ENCODE results near the gene LRRTM1.

DNA sequence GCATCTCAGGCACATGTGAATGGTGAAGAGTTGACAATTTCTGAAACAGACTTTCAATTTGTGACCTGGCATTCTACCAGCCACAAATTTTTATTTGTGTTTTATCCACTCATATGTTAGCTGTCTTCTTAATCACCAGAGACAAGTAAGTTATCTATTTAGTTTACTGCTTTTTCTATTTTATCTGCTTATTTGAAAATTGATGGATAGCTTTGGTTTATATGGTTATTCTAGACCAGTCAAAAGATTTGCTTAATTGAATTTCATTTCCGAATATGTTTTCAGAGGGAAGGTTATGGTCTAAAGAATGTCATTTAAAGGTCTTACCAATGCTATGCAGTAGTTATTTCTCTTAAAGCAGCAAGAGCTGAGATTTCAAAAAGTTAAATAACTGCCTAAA lies 43.5 kb upstream of the LRRTM1 start:
- TF ChIP-seq POLR2AphosphoS5 (IDR thresholded peaks at IDR 0.05; ENCODE audit: insufficient read depth, low read depth, low read length) (no peak), FOS (IDR thresholded peaks at IDR 0.05; ENCODE audit: borderline replicate concordance, insufficient read depth, low read length) (no peak)
